HepG2 (cell line): ENCODE data around the gene ANXA9. TPM values are rescaled to one million over a fixed set of nuclear protein-coding genes. Genes with fewer than 3 reads are reported as not detected.

Experiments
- ARID2 ChIP-seq: sonication (generic); formaldehyde crosslinking; IDR thresholded peaks from 2 replicates; pipeline ENCODE4 v1.8.1; 2022; ENCODE audit warnings: mild to moderate bottlenecking, missing genetic modification reagents, borderline replicate concordance
- BRD4 ChIP-seq: sonication (generic); formaldehyde crosslinking; IDR thresholded peaks from 2 replicates; pipeline ENCODE4 v1.4.0; 2020; ENCODE audit warnings: missing genetic modification reagents
- GATAD2A ChIP-seq: IDR thresholded peaks from 2 replicates; pipeline ENCODE4 v1.6.1; 2016
- KAT8 ChIP-seq: IDR thresholded peaks from 2 replicates; pipeline ENCODE4 v1.6.1; 2016; ENCODE audit warnings: missing genetic modification reagents, missing compliant biosample characterization
- MAZ ChIP-seq, 2 experiments: sonication (generic) in 1 of 2; formaldehyde crosslinking in 1 of 2; IDR thresholded peaks; 2 replicates each; pipeline versions ENCODE4 v1.5.0 to v1.6.1; 2012 to 2020; ENCODE audit warnings: low read depth in 2 of 2, mild to moderate bottlenecking in 2 of 2, borderline replicate concordance in 1 of 2, improper control_type of control experiment in 1 of 2, low read length in 1 of 2, missing genetic modification reagents in 1 of 2, moderate library complexity in 1 of 2
- NCOR1 ChIP-seq: fragments of 200-600 bp; sonication (generic); IDR thresholded peaks from 2 replicates; pipeline ENCODE4 v1.7.0; 2017; ENCODE audit warnings: antibody characterized with exemption, low read length, borderline replicate concordance
- RAD21 ChIP-seq: fragments of 450-650 bp; formaldehyde crosslinking; IDR thresholded peaks from 2 replicates; pipeline ENCODE4 v1.5.0; 2020; ENCODE audit warnings: mild to moderate bottlenecking
- RFX5 ChIP-seq: IDR thresholded peaks from 2 replicates; pipeline ENCODE4 v1.6.1; 2011; ENCODE audit warnings: low read depth, low read length, improper control_type of control experiment
- SETDB1 ChIP-seq: sonication (generic); formaldehyde crosslinking; IDR thresholded peaks from 2 replicates; pipeline ENCODE4 v1.5.1; 2020; ENCODE audit warnings: missing genetic modification reagents, mild to moderate bottlenecking, borderline replicate concordance
- SP5 ChIP-seq: IDR thresholded peaks from 2 replicates; pipeline ENCODE4 v1.6.1; 2016; ENCODE audit warnings: low read depth, borderline replicate concordance
- ZFP1 ChIP-seq: IDR thresholded peaks from 2 replicates; pipeline ENCODE4 v1.6.1; 2016
- ZNF552 ChIP-seq: sonication (generic); formaldehyde crosslinking; IDR thresholded peaks from 2 replicates; pipeline ENCODE4 v1.9.0; 2022; ENCODE audit warnings: missing genetic modification reagents, mild to moderate bottlenecking, borderline replicate concordance
- ZNF788 ChIP-seq: sonication (generic); formaldehyde crosslinking; IDR thresholded peaks from 2 replicates; pipeline ENCODE4 v1.5.0; 2020; ENCODE audit warnings: mild to moderate bottlenecking, missing genetic modification reagents, borderline replicate concordance
- ZSCAN29 ChIP-seq: sonication (generic); formaldehyde crosslinking; conservative IDR thresholded peaks from 2 replicates; pipeline ENCODE4 v1.4.0; 2020; ENCODE audit warnings: mild to moderate bottlenecking, missing genetic modification reagents
- polyA plus RNA-seq, 8 experiments: library from polyadenylated mRNA; depleted of rRNA in 3 of 8; stranded (reverse) in 7 of 8; unstranded in 1 of 8; fragments of >200 nt; fragmentation: Illumina TruSeq in 4 of 8; extraction: Trizol in 4 of 8; gene quantifications; 2 replicates each; pipeline versions ENCODE4 v1.2.1 to v1.2.3, GENCODE V29; 2011 to 2016; ENCODE audit warnings: low read depth in 4 of 8, missing spikeins in 1 of 8, mixed read lengths in 1 of 8; ENCODE audit not compliant: insufficient read depth in 1 of 8
- total RNA-seq, 5 experiments: library from RNA; depleted of rRNA; stranded (reverse); fragments of >200 nt; fragmentation: Illumina TruSeq; extraction: Trizol; gene quantifications; 2 replicates each; pipeline ENCODE4 v1.2.3, GENCODE V29; 2016; ENCODE audit warnings: low read depth in 1 of 5
- TF ChIP-seq, protein P1 (sequence below): IDR thresholded peaks from 2 replicates; pipeline ENCODE4 v1.6.1; 2016; ENCODE audit warnings: missing compliant biosample characterization, missing genetic modification reagents, borderline replicate concordance
- TF ChIP-seq, protein P2 (sequence below): sonication (generic); formaldehyde crosslinking; IDR thresholded peaks from 2 replicates; pipeline ENCODE4 v1.4.0; 2020; ENCODE audit warnings: mild to moderate bottlenecking, missing genetic modification reagents
- TF ChIP-seq, protein P3 (sequence below): sonication (generic); formaldehyde crosslinking; IDR thresholded peaks from 2 replicates; pipeline ENCODE4 v1.9.0; 2022; ENCODE audit warnings: low read depth, missing genetic modification reagents
- TF ChIP-seq, protein P4 (sequence below): sonication (generic); formaldehyde crosslinking; IDR thresholded peaks from 2 replicates; pipeline ENCODE4 v1.8.0; 2022; ENCODE audit warnings: mild to moderate bottlenecking, missing genetic modification reagents
- TF ChIP-seq, protein P5 (sequence below): sonication (generic); formaldehyde crosslinking; IDR thresholded peaks from 2 replicates; pipeline ENCODE4 v1.5.0; 2020; ENCODE audit warnings: mild to moderate bottlenecking, missing genetic modification reagents, borderline replicate concordance

The ANXA9 gene
- total and polyA plus RNA-seq, 2 of the 13 experiments (the other 11 are each of a cell fraction or from before 2014, with no cell fraction given), result 13.3 to 23.9 TPM

DNA sequence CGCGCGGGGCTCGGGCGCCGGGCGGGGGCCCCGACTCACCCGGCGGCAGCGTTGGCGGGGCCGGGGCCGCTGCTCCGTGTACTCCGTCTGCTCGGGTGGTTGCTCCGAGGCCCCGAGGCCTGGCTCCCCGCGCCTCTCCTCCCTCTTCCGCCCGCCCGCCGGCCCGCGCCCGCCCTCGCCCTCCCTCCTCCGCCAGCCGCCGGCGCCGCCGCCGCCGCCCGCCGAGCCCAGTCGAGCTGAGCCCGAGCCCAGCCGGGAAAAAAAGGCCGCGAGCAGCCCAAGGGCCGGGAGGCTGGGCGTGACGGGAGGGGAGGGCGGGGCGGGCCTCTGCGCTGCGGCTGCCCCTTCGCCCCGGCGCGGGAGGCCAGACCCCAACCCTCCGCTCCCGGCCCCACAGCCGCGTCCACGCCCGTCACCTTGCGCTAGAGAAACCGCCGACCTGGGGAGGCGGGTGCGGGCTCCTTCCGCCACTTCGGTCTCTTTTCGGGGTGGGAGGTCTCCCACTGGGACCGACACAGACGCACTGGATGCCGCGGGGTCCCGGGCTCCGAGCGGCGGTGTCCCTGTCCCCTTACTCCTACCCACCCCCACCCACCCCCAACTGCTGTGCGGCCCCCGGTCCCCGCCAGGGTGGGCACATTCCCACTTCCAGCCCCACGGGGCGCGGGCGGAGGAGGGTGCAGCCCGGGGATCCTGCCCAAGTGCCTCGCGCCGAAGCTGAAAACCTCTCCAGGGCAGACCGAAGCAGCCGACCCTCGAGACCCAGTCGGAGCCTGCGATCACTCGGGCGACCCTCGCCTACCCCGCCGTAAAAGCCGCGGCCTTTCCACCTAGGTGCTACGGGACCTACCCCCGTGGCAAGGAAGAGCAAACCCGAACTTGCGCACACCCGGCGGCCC, 7.3 kb upstream of the ANXA9 start, which contains the start of gene CERS2 (continued):
- TF ChIP-seq, protein P1, sequence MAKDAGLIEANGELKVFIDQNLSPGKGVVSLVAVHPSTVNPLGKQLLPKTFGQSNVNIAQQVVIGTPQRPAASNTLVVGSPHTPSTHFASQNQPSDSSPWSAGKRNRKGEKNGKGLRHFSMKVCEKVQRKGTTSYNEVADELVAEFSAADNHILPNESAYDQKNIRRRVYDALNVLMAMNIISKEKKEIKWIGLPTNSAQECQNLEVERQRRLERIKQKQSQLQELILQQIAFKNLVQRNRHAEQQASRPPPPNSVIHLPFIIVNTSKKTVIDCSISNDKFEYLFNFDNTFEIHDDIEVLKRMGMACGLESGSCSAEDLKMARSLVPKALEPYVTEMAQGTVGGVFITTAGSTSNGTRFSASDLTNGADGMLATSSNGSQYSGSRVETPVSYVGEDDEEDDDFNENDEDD (CRISPR knock-in tag), result 0 out of 2 replicates have a peak, but pooled peaks have one; percentile 11
- TF ChIP-seq KAT8 (CRISPR knock-in tag) (peak; percentile 46; the same call in 1 of the 2 replicates), BRD4 (CRISPR knock-in tag) (no peak), ZFP1 (no peak), NCOR1 (no peak), ZNF788 (CRISPR knock-in tag) (peak; percentile 65; the same call in 1 of the 2 replicates), RAD21 (CRISPR knock-in tag) (peak; percentile 13; the same call in 1 of the 2 replicates), SP5 (CRISPR knock-in tag) (peak; percentile 55; the same call in 1 of the 2 replicates), ZNF552 (no peak), ARID2 (CRISPR knock-in tag) (peak; percentile 60; the same call in 1 of the 2 replicates), SETDB1 (CRISPR knock-in tag) (no peak), MAZ (IDR thresholded peaks at IDR 0.05; ENCODE audit: borderline replicate concordance, low read depth, low read length) (peak; percentile 40; the same call in 1 of the 2 replicates), MAZ (CRISPR knock-in tag; IDR thresholded peaks at IDR 0.05; ENCODE audit: low read depth) (peak; percentile 41; the same call in 1 of the 2 replicates), RFX5 (no peak), ZSCAN29 (CRISPR knock-in tag) (no peak), GATAD2A (CRISPR knock-in tag) (no peak)
- TF ChIP-seq, protein P2, sequence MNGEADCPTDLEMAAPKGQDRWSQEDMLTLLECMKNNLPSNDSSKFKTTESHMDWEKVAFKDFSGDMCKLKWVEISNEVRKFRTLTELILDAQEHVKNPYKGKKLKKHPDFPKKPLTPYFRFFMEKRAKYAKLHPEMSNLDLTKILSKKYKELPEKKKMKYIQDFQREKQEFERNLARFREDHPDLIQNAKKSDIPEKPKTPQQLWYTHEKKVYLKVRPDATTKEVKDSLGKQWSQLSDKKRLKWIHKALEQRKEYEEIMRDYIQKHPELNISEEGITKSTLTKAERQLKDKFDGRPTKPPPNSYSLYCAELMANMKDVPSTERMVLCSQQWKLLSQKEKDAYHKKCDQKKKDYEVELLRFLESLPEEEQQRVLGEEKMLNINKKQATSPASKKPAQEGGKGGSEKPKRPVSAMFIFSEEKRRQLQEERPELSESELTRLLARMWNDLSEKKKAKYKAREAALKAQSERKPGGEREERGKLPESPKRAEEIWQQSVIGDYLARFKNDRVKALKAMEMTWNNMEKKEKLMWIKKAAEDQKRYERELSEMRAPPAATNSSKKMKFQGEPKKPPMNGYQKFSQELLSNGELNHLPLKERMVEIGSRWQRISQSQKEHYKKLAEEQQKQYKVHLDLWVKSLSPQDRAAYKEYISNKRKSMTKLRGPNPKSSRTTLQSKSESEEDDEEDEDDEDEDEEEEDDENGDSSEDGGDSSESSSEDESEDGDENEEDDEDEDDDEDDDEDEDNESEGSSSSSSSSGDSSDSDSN (CRISPR knock-in tag), result peak; percentile 80; the same call in 1 of the 2 replicates
- TF ChIP-seq, protein P3, sequence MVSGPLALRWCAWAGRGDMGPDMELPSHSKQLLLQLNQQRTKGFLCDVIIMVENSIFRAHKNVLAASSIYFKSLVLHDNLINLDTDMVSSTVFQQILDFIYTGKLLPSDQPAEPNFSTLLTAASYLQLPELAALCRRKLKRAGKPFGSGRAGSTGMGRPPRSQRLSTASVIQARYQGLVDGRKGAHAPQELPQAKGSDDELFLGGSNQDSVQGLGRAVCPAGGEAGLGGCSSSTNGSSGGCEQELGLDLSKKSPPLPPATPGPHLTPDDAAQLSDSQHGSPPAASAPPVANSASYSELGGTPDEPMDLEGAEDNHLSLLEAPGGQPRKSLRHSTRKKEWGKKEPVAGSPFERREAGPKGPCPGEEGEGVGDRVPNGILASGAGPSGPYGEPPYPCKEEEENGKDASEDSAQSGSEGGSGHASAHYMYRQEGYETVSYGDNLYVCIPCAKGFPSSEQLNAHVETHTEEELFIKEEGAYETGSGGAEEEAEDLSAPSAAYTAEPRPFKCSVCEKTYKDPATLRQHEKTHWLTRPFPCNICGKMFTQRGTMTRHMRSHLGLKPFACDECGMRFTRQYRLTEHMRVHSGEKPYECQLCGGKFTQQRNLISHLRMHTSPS (CRISPR knock-in tag), result 0 out of 2 replicates have a peak, but pooled peaks have one; percentile 30
- TF ChIP-seq, protein P4, sequence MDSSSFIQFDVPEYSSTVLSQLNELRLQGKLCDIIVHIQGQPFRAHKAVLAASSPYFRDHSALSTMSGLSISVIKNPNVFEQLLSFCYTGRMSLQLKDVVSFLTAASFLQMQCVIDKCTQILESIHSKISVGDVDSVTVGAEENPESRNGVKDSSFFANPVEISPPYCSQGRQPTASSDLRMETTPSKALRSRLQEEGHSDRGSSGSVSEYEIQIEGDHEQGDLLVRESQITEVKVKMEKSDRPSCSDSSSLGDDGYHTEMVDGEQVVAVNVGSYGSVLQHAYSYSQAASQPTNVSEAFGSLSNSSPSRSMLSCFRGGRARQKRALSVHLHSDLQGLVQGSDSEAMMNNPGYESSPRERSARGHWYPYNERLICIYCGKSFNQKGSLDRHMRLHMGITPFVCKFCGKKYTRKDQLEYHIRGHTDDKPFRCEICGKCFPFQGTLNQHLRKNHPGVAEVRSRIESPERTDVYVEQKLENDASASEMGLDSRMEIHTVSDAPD, result no peak
- TF ChIP-seq, protein P5, sequence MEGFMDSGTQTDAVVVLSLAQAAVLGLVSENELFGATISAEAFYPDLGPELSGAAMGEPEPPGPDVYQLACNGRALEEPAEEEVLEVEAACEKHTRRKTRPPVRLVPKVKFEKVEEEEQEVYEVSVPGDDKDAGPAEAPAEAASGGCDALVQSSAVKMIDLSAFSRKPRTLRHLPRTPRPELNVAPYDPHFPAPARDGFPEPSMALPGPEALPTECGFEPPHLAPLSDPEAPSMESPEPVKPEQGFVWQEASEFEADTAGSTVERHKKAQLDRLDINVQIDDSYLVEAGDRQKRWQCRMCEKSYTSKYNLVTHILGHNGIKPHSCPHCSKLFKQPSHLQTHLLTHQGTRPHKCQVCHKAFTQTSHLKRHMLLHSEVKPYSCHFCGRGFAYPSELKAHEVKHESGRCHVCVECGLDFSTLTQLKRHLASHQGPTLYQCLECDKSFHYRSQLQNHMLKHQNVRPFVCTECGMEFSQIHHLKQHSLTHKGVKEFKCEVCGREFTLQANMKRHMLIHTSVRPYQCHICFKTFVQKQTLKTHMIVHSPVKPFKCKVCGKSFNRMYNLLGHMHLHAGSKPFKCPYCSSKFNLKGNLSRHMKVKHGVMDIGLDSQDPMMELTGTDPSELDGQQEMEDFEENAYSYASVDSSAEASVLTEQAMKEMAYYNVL (CRISPR knock-in tag), result no peak
